ENCODE data around the gene DMBX1. TPM values are rescaled to one million over a fixed set of nuclear protein-coding genes. Genes with fewer than 3 reads are reported as not detected.

DMBX1 gene
- total RNA-seq, 1 experiment from 2014 or later, result not detected

- Mint-ChIP-seq H3K4me1 (ENCODE audit: insufficient read depth, unreplicated experiment) (no peaks in the 10 kb centered on the region), H3K27ac (ENCODE audit: low read depth, unreplicated experiment) (no peak overlapping the region), H3K9me3 (ENCODE audit: unreplicated experiment) (no peaks in the 10 kb centered on the region), H3K27me3 (ENCODE audit: insufficient read depth, unreplicated experiment) (peaks cover 50% of the 10 kb centered on the region), H3K4me3 (ENCODE audit: unreplicated experiment) (no peak overlapping the region), H3K36me3 (ENCODE audit: insufficient read depth, unreplicated experiment) (no peaks in the 10 kb centered on the region)
- intact Hi-C loops (cut with micrococcal nuclease), result no loop called here
- POLR2A ChIA-PET, result no interaction called here
- BruUV-seq (replicated peaks), result no TSS peak
- DNase-seq (ENCODE audit: unreplicated experiment), result no peak
- TF ChIP-seq CTCF (IDR thresholded peaks at IDR 0.05; ENCODE audit: unreplicated experiment), result no peak
- CTCF ChIA-PET, result interaction anchor here (1.5 to 7.0 kb wide), 2 partner anchors 10 to 22 kb away, joined by 4 to 41 read pairs; no protein-coding TSS in a partner anchor
Measured at GRCh38 chr1:46455951-46456350, 33.7 kb upstream of the DMBX1 start.

GRCh38 chr1:46456411-46456963, 33.1 kb upstream of the DMBX1 start:
- ChIA-PET POLR2A (no interaction called here), CTCF (interaction anchor here (1.5 to 7.0 kb wide), 2 partner anchors 10 to 21 kb away, joined by 4 to 41 read pairs; no protein-coding TSS in a partner anchor)
- Mint-ChIP-seq H3K36me3 (ENCODE audit: insufficient read depth, unreplicated experiment) (no peaks in the 10 kb centered on the region), H3K27ac (ENCODE audit: low read depth, unreplicated experiment) (no peak overlapping the region), H3K4me3 (ENCODE audit: unreplicated experiment) (no peak overlapping the region), H3K27me3 (ENCODE audit: insufficient read depth, unreplicated experiment) (peaks cover 56% of the 10 kb centered on the region), H3K4me1 (ENCODE audit: insufficient read depth, unreplicated experiment) (no peaks in the 10 kb centered on the region), H3K9me3 (ENCODE audit: unreplicated experiment) (no peaks in the 10 kb centered on the region)
- peak; percentile 77 for DNase-seq (ENCODE audit: unreplicated experiment)
- no peak for TF ChIP-seq CTCF (IDR thresholded peaks at IDR 0.05; ENCODE audit: unreplicated experiment)
- BruUV-seq (replicated peaks), result no TSS peak
- intact Hi-C loops (cut with micrococcal nuclease), result no loop called here

GRCh38 chr1:46457178-46457577, 32.5 kb upstream of the DMBX1 start:
- Mint-ChIP-seq H3K9me3 (ENCODE audit: unreplicated experiment) (no peaks in the 10 kb centered on the region), H3K4me1 (ENCODE audit: insufficient read depth, unreplicated experiment) (peaks cover 4% of the 10 kb centered on the region), H3K27ac (ENCODE audit: low read depth, unreplicated experiment) (no peak overlapping the region), H3K36me3 (ENCODE audit: insufficient read depth, unreplicated experiment) (no peaks in the 10 kb centered on the region), H3K4me3 (ENCODE audit: unreplicated experiment) (no peak overlapping the region), H3K27me3 (ENCODE audit: insufficient read depth, unreplicated experiment) (peaks cover 61% of the 10 kb centered on the region)
- DNase-seq (ENCODE audit: unreplicated experiment), result no peak
- intact Hi-C loops (cut with micrococcal nuclease), result no loop called here
- ChIA-PET POLR2A (no interaction called here), CTCF (interaction anchor here (1.5 to 7.0 kb wide), 2 partner anchors 11 to 20 kb away, joined by 4 to 41 read pairs; no protein-coding TSS in a partner anchor)
- BruUV-seq (replicated peaks), result no TSS peak
- no peak for TF ChIP-seq CTCF (IDR thresholded peaks at IDR 0.05; ENCODE audit: unreplicated experiment)

GRCh38 chr1:46458190-46458589, 31.4 kb upstream of the DMBX1 start:
- H3K27ac Mint-ChIP-seq (ENCODE audit: low read depth, unreplicated experiment), result no peak overlapping the region
- H3K4me3 Mint-ChIP-seq (ENCODE audit: unreplicated experiment), result no peak overlapping the region
- no peak for DNase-seq (ENCODE audit: unreplicated experiment)
- BruUV-seq (replicated peaks), result no TSS peak
- intact Hi-C loops (cut with micrococcal nuclease), result no loop called here
- CTCF ChIA-PET, result interaction anchor here (0.8 to 7.0 kb wide), 4 partner anchors 12 to 70 kb away, joined by 3 to 41 read pairs (median 4); no protein-coding TSS in a partner anchor
- POLR2A ChIA-PET, result no interaction called here
- no peak for TF ChIP-seq CTCF (IDR thresholded peaks at IDR 0.05; ENCODE audit: unreplicated experiment)
- H3K27me3 Mint-ChIP-seq (ENCODE audit: insufficient read depth, unreplicated experiment), result peaks cover 54% of the 10 kb centered on the region
- no peaks in the 10 kb centered on the region for H3K36me3 Mint-ChIP-seq (ENCODE audit: insufficient read depth, unreplicated experiment)
- H3K4me1 Mint-ChIP-seq (ENCODE audit: insufficient read depth, unreplicated experiment), result peaks cover 9% of the 10 kb centered on the region
- no peaks in the 10 kb centered on the region for H3K9me3 Mint-ChIP-seq (ENCODE audit: unreplicated experiment)

All from MCF 10A (cell line).